Measurements from ENCODE around the gene PEX11A. TPM values are rescaled to one million over a fixed set of nuclear protein-coding genes. Genes with fewer than 3 reads are reported as not detected.

The PEX11A gene
- total RNA-seq, 1 experiment from 2014 or later = 3.0 TPM

GRCh38 chr15:89665449-89666181 is 24.9 kb downstream of the PEX11A start:
- peaks cover 14% of the 10 kb centered on the region for H3K4me1 Mint-ChIP-seq
- ChIA-PET CTCF (interaction anchor here (1.0 to 5.0 kb wide), 5 partner anchors 7 to 209 kb away, joined by 3 to 33 read pairs (median 5); no protein-coding TSS in a partner anchor), POLR2A (no interaction called here)
- ATAC-seq (peak; percentile 76), DNase-seq (ENCODE audit: low spot score) (peak; percentile 56)
- H3K4me3 Mint-ChIP-seq = peak overlapping the region; percentile 63
- H3K36me3 Mint-ChIP-seq = no peaks in the 10 kb centered on the region
- H3K27me3 Mint-ChIP-seq (ENCODE audit: low read depth) = peaks cover 20% of the 10 kb centered on the region
- no peak for TF ChIP-seq OVOL2 (CRISPR knock-in tag; IDR thresholded peaks at IDR 0.05; ENCODE audit: borderline replicate concordance)
- no peak; the same call in 1 of the 2 replicates for TF ChIP-seq SP1 (CRISPR knock-in tag; conservative IDR thresholded peaks at IDR 0.05)
- no peak for TF ChIP-seq KAT7 (CRISPR knock-in tag; IDR thresholded peaks at IDR 0.05; ENCODE audit: borderline replicate concordance)
- no peak for TF ChIP-seq ZMAT4 (CRISPR knock-in tag; IDR thresholded peaks at IDR 0.05)
- TF ChIP-seq PREB (CRISPR knock-in tag; IDR thresholded peaks at IDR 0.05; ENCODE audit: borderline replicate concordance) = no peak
- no peak for TF ChIP-seq GRHL2 (CRISPR knock-in tag; IDR thresholded peaks at IDR 0.05; ENCODE audit: insufficient replicate concordance, severe bottlenecking)
- TF ChIP-seq E2F1 (CRISPR knock-in tag; IDR thresholded peaks at IDR 0.05) = no peak
- TF ChIP-seq ATF2 (CRISPR knock-in tag; IDR thresholded peaks at IDR 0.05; ENCODE audit: borderline replicate concordance, low read depth) = no peak
- TF ChIP-seq ZNF416 (CRISPR knock-in tag; IDR thresholded peaks at IDR 0.05) = no peak
- TF ChIP-seq ZNF396 (CRISPR knock-in tag; IDR thresholded peaks at IDR 0.05; ENCODE audit: borderline replicate concordance) = no peak
- TF ChIP-seq STAT6 (CRISPR knock-in tag; conservative IDR thresholded peaks at IDR 0.05; ENCODE audit: low read depth) = no peak
- TF ChIP-seq USF1 (CRISPR knock-in tag; IDR thresholded peaks at IDR 0.05) = no peak
- no peaks in the 10 kb centered on the region for H3K9me3 Mint-ChIP-seq
- no peak overlapping the region for H3K27ac Mint-ChIP-seq

- ChIA-PET CTCF (interaction anchor here (1.5 to 5.0 kb wide), 4 partner anchors 8 to 210 kb away, joined by 4 to 33 read pairs (median 11); no protein-coding TSS in a partner anchor), POLR2A (interaction anchor here (0.5 kb wide), 1 partner anchor 135 kb away, joined by 4 read pairs; no protein-coding TSS in a partner anchor)
- Mint-ChIP-seq H3K27ac (no peak overlapping the region), H3K27me3 (ENCODE audit: low read depth) (peaks cover 29% of the 10 kb centered on the region), H3K4me3 (peak overlapping the region; percentile 63), H3K36me3 (no peaks in the 10 kb centered on the region), H3K9me3 (peaks cover 4% of the 10 kb centered on the region), H3K4me1 (peaks cover 14% of the 10 kb centered on the region)
- no peak for ATAC-seq
- no peak for DNase-seq (ENCODE audit: low spot score)
- TF ChIP-seq ZNF263 (CRISPR knock-in tag; IDR thresholded peaks at IDR 0.05; ENCODE audit: low read depth) (no peak), ZNF121 (CRISPR knock-in tag; IDR thresholded peaks at IDR 0.05) (no peak), AFF4 (CRISPR knock-in tag; IDR thresholded peaks at IDR 0.05; ENCODE audit: borderline replicate concordance) (no peak), FOXP1 (CRISPR knock-in tag; IDR thresholded peaks at IDR 0.05; ENCODE audit: borderline replicate concordance) (no peak), ZNF416 (CRISPR knock-in tag; IDR thresholded peaks at IDR 0.05) (no peak), NFATC4 (CRISPR knock-in tag; IDR thresholded peaks at IDR 0.05) (no peak), SP1 (CRISPR knock-in tag; conservative IDR thresholded peaks at IDR 0.05) (no peak), ATF2 (CRISPR knock-in tag; IDR thresholded peaks at IDR 0.05; ENCODE audit: borderline replicate concordance, low read depth) (no peak)
Measured at GRCh38 chr15:89664441-89665350, 25.9 kb downstream of the PEX11A start.
